Fibroblast of lung (primary cell): ENCODE data around the gene AIFM1. TPM values are rescaled to one million over a fixed set of nuclear protein-coding genes. Genes with fewer than 3 reads are reported as not detected.

ENCODE experiments used
- DNase-seq, 2 donors: peaks; one replicate each; pipeline versions ENCODE4 v3.0.0 to v3.0.0-alpha.2; 2010; ENCODE audit warnings: low read depth in 2 of 2
- H2AFZ ChIP-seq: 2 replicates; pipeline ENCODE4 v1.5.1; 2012; ENCODE audit warnings: low read length, control low read depth, inconsistent platforms
- H3K27ac ChIP-seq: 2 replicates; pipeline ENCODE4 v1.5.1; 2011; ENCODE audit warnings: low read length, control low read depth; ENCODE audit not compliant: insufficient read depth
- H3K27me3 ChIP-seq: 2 replicates; pipeline ENCODE4 v1.5.1; 2011; ENCODE audit warnings: mild to moderate bottlenecking, low read length; ENCODE audit not compliant: control insufficient read depth, insufficient read depth
- H3K36me3 ChIP-seq: 2 replicates; pipeline ENCODE4 v1.5.1; 2011; ENCODE audit warnings: low read length; ENCODE audit not compliant: control insufficient read depth, insufficient read depth
- H3K4me1 ChIP-seq: 2 replicates; pipeline ENCODE4 v1.5.1; 2011; ENCODE audit warnings: low read length; ENCODE audit not compliant: control insufficient read depth, insufficient read depth; ENCODE audit errors: extremely low read depth
- H3K4me2 ChIP-seq: 2 replicates; pipeline ENCODE4 v1.5.1; 2011; ENCODE audit warnings: low read length, control low read depth; ENCODE audit not compliant: insufficient read depth; ENCODE audit errors: extremely low read depth
- H3K4me3 ChIP-seq, 4 experiments: fragments of 200-600 bp in 1 of 4; sonication (generic) in 1 of 4; replicated peaks in 1 of 4; 2 replicates each; pipeline ENCODE4 v1.5.1; 2011 to 2016; ENCODE audit warnings: low read length in 4 of 4, low read depth in 3 of 4, mild to moderate bottlenecking in 3 of 4, control low read depth in 2 of 4, inconsistent platforms in 1 of 4, mixed read lengths in 1 of 4; ENCODE audit not compliant: insufficient read depth in 1 of 4; ENCODE audit errors: control extremely low read depth in 1 of 4
- H3K79me2 ChIP-seq: 2 replicates; pipeline ENCODE4 v1.5.1; 2012; ENCODE audit warnings: mild to moderate bottlenecking, low read length, inconsistent platforms; ENCODE audit not compliant: control insufficient read depth, insufficient read depth
- H3K9ac ChIP-seq: 2 replicates; pipeline ENCODE4 v1.5.1; 2011; ENCODE audit warnings: mild to moderate bottlenecking, low read length, control low read depth; ENCODE audit not compliant: insufficient read depth
- H3K9me3 ChIP-seq: 2 replicates; pipeline ENCODE4 v1.5.1; 2012; ENCODE audit warnings: low read depth, low read length; ENCODE audit not compliant: control insufficient read depth, insufficient read depth
- H4K20me1 ChIP-seq: 2 replicates; pipeline ENCODE4 v1.5.1; 2011; ENCODE audit warnings: low read length; ENCODE audit not compliant: control insufficient read depth, insufficient read depth; ENCODE audit errors: extremely low read depth
- CTCF ChIP-seq, 2 donors: IDR thresholded peaks in 1 of 2; conservative IDR thresholded peaks in 1 of 2; 1 replicate in 1 of 2; 2 replicates in 1 of 2; pipeline ENCODE4 v1.5.1; 2011 to 2012; ENCODE audit warnings: low read length in 2 of 2, control low read depth in 1 of 2, inconsistent platforms in 1 of 2, low read depth in 1 of 2, mild to moderate bottlenecking in 1 of 2
- EZH2 ChIP-seq: IDR thresholded peaks from 2 replicates; pipeline ENCODE4 v1.5.1; 2012; ENCODE audit warnings: low read length, control low read depth, mild to moderate bottlenecking; ENCODE audit errors: missing control alignments
- polyA plus RNA-seq, 2 donors: library from polyadenylated mRNA; depleted of rRNA in 1 of 2; stranded (reverse) in 1 of 2; unstranded in 1 of 2; fragments of >200 nt; gene quantifications; 2 replicates each; pipeline ENCODE4 v1.2.1, GENCODE V29; 2011 to 2012; ENCODE audit warnings: missing spikeins in 1 of 2
- total RNA-seq: library from RNA; depleted of rRNA; stranded (reverse); fragments of >200 nt; gene quantifications from 2 replicates; pipeline ENCODE4 v1.2.1, GENCODE V29; 2014

The AIFM1 gene
- total and polyA plus RNA-seq, 2 donors (not counting 1 experiment from before 2014, with no cell fraction given) = 23.1 to 36.1 TPM

DNA sequence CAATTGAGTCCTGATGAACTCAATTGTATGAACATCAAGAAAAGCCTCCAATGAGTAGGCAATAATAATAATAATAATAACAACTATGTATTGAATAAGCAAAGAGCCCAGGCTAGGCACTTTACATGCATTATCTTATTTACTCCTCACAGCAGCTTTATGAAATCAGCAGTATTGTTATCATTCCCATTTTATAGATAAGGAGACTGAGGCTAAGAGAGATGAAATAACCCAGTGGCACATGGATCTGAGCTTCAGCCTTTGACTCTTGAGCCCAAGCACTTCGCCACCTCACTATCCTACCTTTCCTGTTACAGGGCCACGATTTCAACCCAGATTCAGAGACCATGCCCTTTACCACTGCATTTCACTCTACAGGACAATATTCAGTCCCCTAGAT, 9.3 kb upstream of the AIFM1 start:
- Histone ChIP-seq H2AFZ (no peak overlapping the region), H4K20me1 (no peaks in the 10 kb centered on the region), H3K79me2 (no peaks in the 10 kb centered on the region), H3K4me2 (no peak overlapping the region), H3K36me3 (no peaks in the 10 kb centered on the region), H3K4me3 (no peak overlapping the region), H3K4me1 (peaks cover 7% of the 10 kb centered on the region), H3K9ac (no peak overlapping the region), H3K27ac (no peak overlapping the region), H3K9me3 (no peaks in the 10 kb centered on the region), H3K27me3 (no peaks in the 10 kb centered on the region)
- TF ChIP-seq CTCF (conservative IDR thresholded peaks at IDR 0.05 in 1 of 2, IDR thresholded peaks at IDR 0.05 in 1 of 2; ENCODE audit: low read depth in 1 of 2, low read length in 2 of 2) (no peak), EZH2 (no peak)
- DNase-seq = no peak

GRCh38 chrX:130174045-130174704, 8.5 kb upstream of the AIFM1 start:
- no peaks in the 10 kb centered on the region for H3K79me2 ChIP-seq
- DNase-seq = peak; percentile 71 to 85
- no peak for TF ChIP-seq CTCF (conservative IDR thresholded peaks at IDR 0.05 in 1 of 2, IDR thresholded peaks at IDR 0.05 in 1 of 2; ENCODE audit: low read depth in 1 of 2, low read length in 2 of 2)
- TF ChIP-seq EZH2 = no peak
- no peak overlapping the region for H3K4me2 ChIP-seq
- peaks cover 7% of the 10 kb centered on the region for H3K4me1 ChIP-seq
- no peak overlapping the region for H3K9ac ChIP-seq
- no peak overlapping the region for H2AFZ ChIP-seq
- H3K36me3 ChIP-seq = no peaks in the 10 kb centered on the region
- no peaks in the 10 kb centered on the region for H4K20me1 ChIP-seq
- peak overlapping the region; percentile 77 for H3K27ac ChIP-seq
- H3K27me3 ChIP-seq = no peaks in the 10 kb centered on the region
- H3K9me3 ChIP-seq = no peaks in the 10 kb centered on the region
- no peak overlapping the region for H3K4me3 ChIP-seq

- no peaks in the 10 kb centered on the region for H3K79me2 ChIP-seq
- H3K36me3 ChIP-seq = no peaks in the 10 kb centered on the region
- no peak overlapping the region for H3K9ac ChIP-seq
- peak; percentile 79 to 93 for DNase-seq
- peak overlapping the region; percentile 77 for H3K27ac ChIP-seq
- H4K20me1 ChIP-seq = no peaks in the 10 kb centered on the region
- peak overlapping the region; percentile 38 for H3K4me2 ChIP-seq
- no peaks in the 10 kb centered on the region for H3K27me3 ChIP-seq
- H3K4me1 ChIP-seq = peaks cover 7% of the 10 kb centered on the region
- H3K9me3 ChIP-seq = no peaks in the 10 kb centered on the region
- TF ChIP-seq CTCF (conservative IDR thresholded peaks at IDR 0.05 in 1 of 2, IDR thresholded peaks at IDR 0.05 in 1 of 2; ENCODE audit: low read depth in 1 of 2, low read length in 2 of 2) (no peak), EZH2 (no peak)
- H2AFZ ChIP-seq = no peak overlapping the region
- peak overlapping the region in 2 of 4 experiments; percentile 54 to 55 for H3K4me3 ChIP-seq
Measured at GRCh38 chrX:130173190-130173895, 7.7 kb upstream of the AIFM1 start.
